Loucy (cell line): Measurements from ENCODE around the gene PTPRT.

Source experiments
- H2AFZ ChIP-seq: fragments of 200-600 bp; sonication (generic); 2 replicates; pipeline ENCODE4 v1.6.0; 2016; ENCODE audit warnings: antibody characterized with exemption, mild to moderate bottlenecking, low read length, moderate library complexity
- H3F3A ChIP-seq: fragments of 200-600 bp; 2 replicates; pipeline ENCODE4 v1.6.0; 2016; ENCODE audit warnings: antibody characterized with exemption, low read depth, mild to moderate bottlenecking
- H3K27me3 ChIP-seq: fragments of 200-600 bp; sonication (generic); 2 replicates; pipeline ENCODE4 v1.6.1; 2014; ENCODE audit warnings: low read length, mild to moderate bottlenecking; ENCODE audit not compliant: insufficient read depth, poor library complexity, severe bottlenecking
- H3K36me3 ChIP-seq: fragments of 200-600 bp; sonication (generic); 2 replicates; pipeline ENCODE4 v1.6.1; 2016; ENCODE audit warnings: low read length; ENCODE audit not compliant: insufficient read depth
- H3K4me1 ChIP-seq: fragments of 200-600 bp; sonication (generic); 2 replicates; pipeline ENCODE4 v1.5.1; 2014; ENCODE audit warnings: low read length, mild to moderate bottlenecking; ENCODE audit not compliant: insufficient read depth, poor library complexity, severe bottlenecking
- H3K4me2 ChIP-seq: fragments of 200-600 bp; sonication (generic); 2 replicates; pipeline ENCODE4 v1.6.0; 2014; ENCODE audit warnings: antibody characterized with exemption, low read length, low read depth, mild to moderate bottlenecking; ENCODE audit not compliant: poor library complexity, severe bottlenecking
- H3K4me3 ChIP-seq: fragments of 200-600 bp; sonication (generic); 2 replicates; pipeline ENCODE4 v1.5.1; 2014; ENCODE audit warnings: low read length, mild to moderate bottlenecking, mixed read lengths; ENCODE audit not compliant: poor library complexity, severe bottlenecking
- H3K79me2 ChIP-seq: fragments of 200-600 bp; sonication (generic); 2 replicates; pipeline ENCODE4 v1.6.1; 2014; ENCODE audit warnings: low read length; ENCODE audit not compliant: insufficient read depth
- H3K9ac ChIP-seq: fragments of 200-600 bp; sonication (generic); 2 replicates; pipeline ENCODE4 v1.6.0; 2014; ENCODE audit warnings: mild to moderate bottlenecking, low read depth, low read length, moderate library complexity; ENCODE audit not compliant: poor library complexity, severe bottlenecking
- H3K9me2 ChIP-seq: fragments of 200-600 bp; sonication (generic); replicated peaks from 2 replicates; pipeline ENCODE4 v1.6.1; 2016; ENCODE audit warnings: low read depth, low read length, mixed read lengths
- H3K9me3 ChIP-seq: fragments of 200-600 bp; sonication (generic); 2 replicates; pipeline ENCODE4 v1.6.1; 2014; ENCODE audit warnings: mild to moderate bottlenecking, antibody characterized with exemption, low read length, low read depth; ENCODE audit not compliant: insufficient read depth
- H4K20me1 ChIP-seq: fragments of 200-600 bp; sonication (generic); 2 replicates; pipeline ENCODE4 v1.6.0; 2014; ENCODE audit warnings: antibody characterized with exemption, low read length, mild to moderate bottlenecking; ENCODE audit not compliant: insufficient read depth, poor library complexity, severe bottlenecking
- CTCF ChIP-seq: fragments of 200-600 bp; sonication (generic); conservative IDR thresholded peaks from 2 replicates; pipeline ENCODE4 v1.5.1; 2014; ENCODE audit warnings: mild to moderate bottlenecking, antibody characterized with exemption, low read length
- EZH2phosphoT487 ChIP-seq: fragments of 200-600 bp; IDR thresholded peaks from 2 replicates; pipeline ENCODE4 v1.6.1; 2018; ENCODE audit warnings: antibody characterized with exemption, mild to moderate bottlenecking, moderate library complexity, borderline replicate concordance

Gene PTPRT

GRCh38 chr20:42255821-42256220, 933.9 kb downstream of the PTPRT start:
- no peak for TF ChIP-seq EZH2phosphoT487
- no peak for TF ChIP-seq CTCF
- Histone ChIP-seq H3K36me3 (no peaks in the 10 kb centered on the region), H3K9ac (no peak overlapping the region), H3K4me1 (no peaks in the 10 kb centered on the region), H3K9me2 (no peaks in the 10 kb centered on the region), H3K79me2 (no peaks in the 10 kb centered on the region), H3K27me3 (no peaks in the 10 kb centered on the region), H2AFZ (no peak overlapping the region), H3K9me3 (no peaks in the 10 kb centered on the region), H3K4me3 (no peak overlapping the region), H3K4me2 (no peak overlapping the region), H4K20me1 (no peaks in the 10 kb centered on the region), H3F3A (no peaks in the 10 kb centered on the region)

DNA sequence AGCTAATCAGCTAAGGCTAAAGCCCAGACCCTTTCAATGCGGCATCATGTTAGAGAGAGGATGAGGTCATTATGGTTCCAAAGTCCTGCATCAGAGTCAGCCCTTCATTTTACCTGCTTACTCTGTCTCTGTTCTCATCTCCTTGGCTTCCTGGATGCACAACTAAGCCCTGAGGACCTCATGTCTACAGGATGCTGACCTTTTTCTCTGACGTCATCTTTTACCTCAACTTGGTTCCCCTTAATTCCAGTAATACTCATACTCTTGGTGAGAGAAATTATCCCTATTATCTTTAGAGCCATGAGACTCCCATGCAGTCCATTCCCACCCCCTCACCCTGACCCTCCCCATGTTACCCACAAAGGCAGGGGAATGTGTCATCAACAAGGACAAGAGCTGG, 935.0 kb downstream of the PTPRT start:
- no peak for TF ChIP-seq CTCF
- no peak for TF ChIP-seq EZH2phosphoT487
- H3K4me2 ChIP-seq = no peak overlapping the region
- H2AFZ ChIP-seq = no peak overlapping the region
- no peaks in the 10 kb centered on the region for H3K4me1 ChIP-seq
- no peaks in the 10 kb centered on the region for H3K27me3 ChIP-seq
- no peaks in the 10 kb centered on the region for H3K79me2 ChIP-seq
- H3K36me3 ChIP-seq = no peaks in the 10 kb centered on the region
- no peak overlapping the region for H3K4me3 ChIP-seq
- no peaks in the 10 kb centered on the region for H4K20me1 ChIP-seq
- H3K9me3 ChIP-seq = no peaks in the 10 kb centered on the region
- no peaks in the 10 kb centered on the region for H3F3A ChIP-seq
- no peak overlapping the region for H3K9ac ChIP-seq
- no peaks in the 10 kb centered on the region for H3K9me2 ChIP-seq

DNA sequence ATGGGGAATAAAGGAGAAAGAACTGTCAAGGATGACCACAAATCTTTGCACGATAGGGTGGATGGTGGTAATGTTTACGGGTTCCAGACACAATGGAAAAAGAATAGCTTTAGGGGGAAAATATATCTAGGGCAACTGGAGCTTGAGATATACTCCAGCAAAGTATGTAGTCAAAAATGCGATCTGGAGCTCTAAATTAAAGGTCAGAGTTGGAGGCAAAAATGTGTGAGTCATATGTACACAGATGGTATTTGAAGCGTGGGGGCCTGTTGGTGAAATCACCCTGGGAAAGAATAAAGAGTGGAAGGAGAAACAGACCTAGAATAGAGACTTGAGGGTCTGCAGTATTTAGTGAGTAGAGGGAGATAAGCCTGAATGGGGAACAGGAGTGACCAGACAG, 937.6 kb downstream of the PTPRT start:
- H3K79me2 ChIP-seq = no peaks in the 10 kb centered on the region
- TF ChIP-seq EZH2phosphoT487 = no peak
- H3K9me3 ChIP-seq = no peaks in the 10 kb centered on the region

DNA sequence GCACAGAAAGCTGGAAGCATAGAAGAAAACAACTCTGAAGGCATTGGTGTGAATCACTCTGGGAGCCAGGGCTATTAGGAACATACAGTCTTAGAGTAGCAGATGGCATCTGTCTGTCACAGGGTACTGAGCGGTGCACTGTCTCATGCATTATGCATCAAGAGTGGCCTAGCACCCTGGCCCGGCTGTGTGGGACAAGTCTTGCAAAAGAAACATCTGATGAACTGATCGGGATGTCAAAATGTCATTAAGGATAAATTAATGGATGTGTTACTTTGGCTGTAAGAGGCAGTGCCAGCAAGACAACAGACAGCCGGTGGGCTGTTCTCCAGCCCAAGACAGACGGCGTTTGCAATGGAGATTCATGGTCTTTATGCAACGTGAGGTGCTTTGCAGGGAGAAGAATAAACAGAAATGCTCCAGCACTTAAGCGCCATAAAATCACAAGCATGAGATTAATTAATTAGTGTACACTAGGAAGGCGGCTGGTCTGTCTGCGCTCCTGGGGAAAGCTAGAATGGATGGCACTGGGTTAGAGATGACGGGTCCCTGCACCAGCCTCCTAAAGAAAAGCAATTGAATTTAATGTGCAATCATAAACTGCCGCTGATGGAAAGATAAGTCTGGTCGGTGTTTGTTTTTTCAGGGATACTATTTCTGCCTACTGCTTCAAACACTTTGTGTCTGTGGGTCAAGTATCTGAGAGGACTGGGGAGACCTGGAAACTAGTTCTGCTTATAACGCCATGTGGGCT, 970.9 kb downstream of the PTPRT start:
- Histone ChIP-seq H2AFZ (no peak overlapping the region), H4K20me1 (no peaks in the 10 kb centered on the region), H3K9ac (no peak overlapping the region), H3K36me3 (no peaks in the 10 kb centered on the region), H3K4me1 (no peaks in the 10 kb centered on the region), H3K9me2 (no peaks in the 10 kb centered on the region), H3K27me3 (no peaks in the 10 kb centered on the region), H3K4me2 (no peak overlapping the region), H3F3A (no peaks in the 10 kb centered on the region), H3K79me2 (no peaks in the 10 kb centered on the region), H3K9me3 (no peaks in the 10 kb centered on the region; the same call in 1 of the 2 replicates), H3K4me3 (no peak overlapping the region)
- no peak for TF ChIP-seq EZH2phosphoT487
- TF ChIP-seq CTCF = no peak

More for the DNA sequence above, 937.6 kb downstream of the PTPRT start:
- no peaks in the 10 kb centered on the region for H4K20me1 ChIP-seq
- no peaks in the 10 kb centered on the region for H3K27me3 ChIP-seq
- H2AFZ ChIP-seq = no peak overlapping the region
- no peak overlapping the region for H3K9ac ChIP-seq
- no peak overlapping the region for H3K4me2 ChIP-seq
- H3K4me1 ChIP-seq = no peaks in the 10 kb centered on the region
- H3K36me3 ChIP-seq = no peaks in the 10 kb centered on the region
- H3K4me3 ChIP-seq = no peak overlapping the region
- no peaks in the 10 kb centered on the region for H3F3A ChIP-seq
- no peaks in the 10 kb centered on the region for H3K9me2 ChIP-seq
